ENCODE results near the gene ZNF710.

The ZNF710 gene

DNA sequence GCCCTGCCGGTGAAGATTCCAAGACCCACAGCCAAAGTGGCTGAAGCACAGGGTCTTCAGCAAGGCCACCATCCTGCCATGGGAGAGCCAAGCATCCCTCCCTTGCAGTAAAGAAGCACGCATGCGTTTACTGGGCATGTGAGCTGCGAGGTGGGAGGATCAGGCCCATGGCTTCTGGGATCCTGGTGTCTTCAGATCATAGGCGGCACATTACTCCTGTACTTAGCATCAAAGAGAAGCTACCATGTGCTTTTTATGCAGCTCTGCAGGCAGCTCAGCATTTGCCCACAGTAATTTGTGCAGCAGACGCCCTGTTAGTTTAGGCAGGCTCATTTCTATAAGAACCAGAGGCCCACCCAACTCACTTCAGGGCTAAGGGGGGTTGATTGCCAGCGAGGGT, 55.4 kb downstream of the ZNF710 start:
- no peak for DNase-seq (ENCODE audit: low spot score)
- Histone ChIP-seq H3K27me3 (ENCODE audit: control insufficient read depth in 3 of 3, insufficient read depth in 3 of 3, low read depth in 1 of 3, low read length in 3 of 3) (no peaks in the 10 kb centered on the region), H3K9ac (ENCODE audit: low read depth, low read length, poor library complexity) (no peak overlapping the region), H2AK5ac (ENCODE audit: low read depth, low read length) (peak overlapping the region; percentile 11), H3K23ac (ENCODE audit: low read depth, low read length, poor library complexity) (no peak overlapping the region), H3K4me1 (ENCODE audit: control insufficient read depth in 2 of 2, insufficient read depth in 1 of 2, low read depth in 1 of 2, low read length in 2 of 2) (peaks cover 23 to 36% of the 10 kb centered on the region in 2 donors), H3K9me3 (replicated peaks in 1 of 2; ENCODE audit: control insufficient read depth in 2 of 2, insufficient read depth in 1 of 2, low read depth in 1 of 2, low read length in 2 of 2) (peaks cover 0 to 3% of the 10 kb centered on the region in 2 donors), H3K4me2 (ENCODE audit: insufficient read depth, low read length, poor library complexity, severe bottlenecking) (no peak overlapping the region), H3K4ac (ENCODE audit: low read length) (no peak overlapping the region), H2BK12ac (ENCODE audit: low read length) (no peak overlapping the region), H3K14ac (ENCODE audit: low read length) (no peak overlapping the region), H2BK5ac (ENCODE audit: low read length) (peak overlapping the region; percentile 31), H3K36me3 (replicated peaks in 1 of 2; ENCODE audit: control insufficient read depth in 2 of 2, insufficient read depth in 2 of 2, low read length in 2 of 2) (no peaks in the 10 kb centered on the region), H3K27ac (replicated peaks; ENCODE audit: low read length) (no peak overlapping the region), H3K18ac (ENCODE audit: low read length) (peak overlapping the region; percentile 2), H3K4me3 (ENCODE audit: low read length in 2 of 2) (no peak overlapping the region), H2BK15ac (ENCODE audit: low read length) (no peak overlapping the region), H4K91ac (ENCODE audit: low read depth, low read length, poor library complexity) (no peak overlapping the region), H2BK120ac (ENCODE audit: low read depth, low read length) (no peak overlapping the region), H3K79me1 (ENCODE audit: low read depth, low read length) (peaks cover 17% of the 10 kb centered on the region), H4K8ac (ENCODE audit: low read depth, low read length) (no peak overlapping the region), H2AFZ (ENCODE audit: low read length) (no peak overlapping the region)
- no CpG with 5 or more reads among the region's 7 CpGs for WGBS, 2 donors (ENCODE audit: extremely low coverage in 2 of 2, insufficient read length in 2 of 2, insufficient replicate concordance in 1 of 2)

- peaks cover 0 to 3% of the 10 kb centered on the region in 2 donors for H3K9me3 ChIP-seq (replicated peaks in 1 of 2; ENCODE audit: control insufficient read depth in 2 of 2, insufficient read depth in 1 of 2, low read depth in 1 of 2, low read length in 2 of 2)
- no peak overlapping the region for H3K27ac ChIP-seq (replicated peaks; ENCODE audit: low read length)
- no peak overlapping the region for H2BK120ac ChIP-seq (ENCODE audit: low read depth, low read length)
- no peak overlapping the region for H3K9ac ChIP-seq (ENCODE audit: low read depth, low read length, poor library complexity)
- H2BK12ac ChIP-seq (ENCODE audit: low read length) = no peak overlapping the region
- H3K23ac ChIP-seq (ENCODE audit: low read depth, low read length, poor library complexity) = no peak overlapping the region
- H3K27me3 ChIP-seq (ENCODE audit: control insufficient read depth in 3 of 3, insufficient read depth in 3 of 3, low read depth in 1 of 3, low read length in 3 of 3) = no peaks in the 10 kb centered on the region
- H3K4me1 ChIP-seq (ENCODE audit: control insufficient read depth in 2 of 2, insufficient read depth in 1 of 2, low read depth in 1 of 2, low read length in 2 of 2) = peaks cover 40 to 41% of the 10 kb centered on the region in 2 donors
- H2AFZ ChIP-seq (ENCODE audit: low read length) = no peak overlapping the region
- peaks cover 21% of the 10 kb centered on the region for H3K79me1 ChIP-seq (ENCODE audit: low read depth, low read length)
- no CpG with 5 or more reads among the region's 4 CpGs for WGBS, 2 donors (ENCODE audit: extremely low coverage in 2 of 2, insufficient read length in 2 of 2, insufficient replicate concordance in 1 of 2)
- no peak overlapping the region for H3K4me3 ChIP-seq (ENCODE audit: low read length in 2 of 2)
- no peak overlapping the region for H2BK5ac ChIP-seq (ENCODE audit: low read length)
- H3K4me2 ChIP-seq (ENCODE audit: insufficient read depth, low read length, poor library complexity, severe bottlenecking) = no peak overlapping the region
- no peak overlapping the region for H2AK5ac ChIP-seq (ENCODE audit: low read depth, low read length)
- H3K36me3 ChIP-seq (replicated peaks in 1 of 2; ENCODE audit: control insufficient read depth in 2 of 2, insufficient read depth in 2 of 2, low read length in 2 of 2) = no peaks in the 10 kb centered on the region
- H3K18ac ChIP-seq (ENCODE audit: low read length) = peak overlapping the region; percentile 11
- no peak overlapping the region for H3K14ac ChIP-seq (ENCODE audit: low read length)
- H2BK15ac ChIP-seq (ENCODE audit: low read length) = no peak overlapping the region
- no peak for DNase-seq (ENCODE audit: low spot score)
- no peak overlapping the region for H3K4ac ChIP-seq (ENCODE audit: low read length)
- no peak overlapping the region for H4K8ac ChIP-seq (ENCODE audit: low read depth, low read length)
- H4K91ac ChIP-seq (ENCODE audit: low read depth, low read length, poor library complexity) = no peak overlapping the region
Observed at GRCh38 chr15:90058308-90058707, 57.2 kb downstream of the ZNF710 start.

DNA sequence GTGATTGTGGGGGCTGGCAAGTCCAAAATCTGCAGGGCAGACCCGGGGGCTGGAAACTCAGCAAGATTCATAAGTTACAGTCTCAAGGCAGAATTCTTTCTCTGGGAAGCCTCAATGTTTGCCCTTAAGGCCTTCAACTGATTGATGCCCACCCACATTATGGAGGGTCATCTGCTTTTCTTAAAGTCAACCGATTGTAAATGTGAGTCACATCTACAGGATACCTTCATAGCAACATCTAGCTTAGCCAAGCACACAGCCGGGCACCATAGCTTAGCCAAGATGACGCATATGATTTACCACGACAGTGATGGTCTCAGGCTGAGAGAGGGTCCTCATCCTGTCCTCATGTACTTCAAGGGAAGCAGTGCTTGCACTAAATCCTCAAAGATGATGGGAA, 57.7 kb downstream of the ZNF710 start:
- Histone ChIP-seq H4K8ac (ENCODE audit: low read depth, low read length) (no peak overlapping the region), H3K4ac (ENCODE audit: low read length) (no peak overlapping the region), H3K14ac (ENCODE audit: low read length) (no peak overlapping the region), H3K4me1 (ENCODE audit: control insufficient read depth in 2 of 2, insufficient read depth in 1 of 2, low read depth in 1 of 2, low read length in 2 of 2) (peaks cover 40 to 42% of the 10 kb centered on the region in 2 donors), H3K4me3 (ENCODE audit: low read length in 2 of 2) (no peak overlapping the region), H2AFZ (ENCODE audit: low read length) (no peak overlapping the region), H3K36me3 (replicated peaks in 1 of 2; ENCODE audit: control insufficient read depth in 2 of 2, insufficient read depth in 2 of 2, low read length in 2 of 2) (no peaks in the 10 kb centered on the region), H3K27me3 (ENCODE audit: control insufficient read depth in 3 of 3, insufficient read depth in 3 of 3, low read depth in 1 of 3, low read length in 3 of 3) (no peaks in the 10 kb centered on the region), H4K91ac (ENCODE audit: low read depth, low read length, poor library complexity) (no peak overlapping the region), H3K23ac (ENCODE audit: low read depth, low read length, poor library complexity) (no peak overlapping the region), H2BK15ac (ENCODE audit: low read length) (peak overlapping the region; percentile 35), H3K9me3 (replicated peaks in 1 of 2; ENCODE audit: control insufficient read depth in 2 of 2, insufficient read depth in 1 of 2, low read depth in 1 of 2, low read length in 2 of 2) (peaks cover 0 to 3% of the 10 kb centered on the region in 2 donors), H2BK5ac (ENCODE audit: low read length) (peak overlapping the region; percentile 40), H3K9ac (ENCODE audit: low read depth, low read length, poor library complexity) (peak overlapping the region; percentile 36), H3K4me2 (ENCODE audit: insufficient read depth, low read length, poor library complexity, severe bottlenecking) (no peak overlapping the region), H3K79me1 (ENCODE audit: low read depth, low read length) (peaks cover 21% of the 10 kb centered on the region), H2AK5ac (ENCODE audit: low read depth, low read length) (no peak overlapping the region), H3K18ac (ENCODE audit: low read length) (peak overlapping the region; percentile 23), H2BK120ac (ENCODE audit: low read depth, low read length) (no peak overlapping the region), H3K27ac (replicated peaks; ENCODE audit: low read length) (no peak overlapping the region), H2BK12ac (ENCODE audit: low read length) (no peak overlapping the region)
- WGBS, 2 donors (ENCODE audit: extremely low coverage in 2 of 2, insufficient read length in 2 of 2, insufficient replicate concordance in 1 of 2) = no CpG with 5 or more reads among the region's 5 CpGs
- no peak for DNase-seq (ENCODE audit: low spot score)

- Histone ChIP-seq H3K4me3 (ENCODE audit: low read length in 2 of 2) (no peak overlapping the region), H2BK120ac (ENCODE audit: low read depth, low read length) (peak overlapping the region; percentile 32), H3K4me2 (ENCODE audit: insufficient read depth, low read length, poor library complexity, severe bottlenecking) (no peak overlapping the region), H3K4me1 (ENCODE audit: control insufficient read depth in 2 of 2, insufficient read depth in 1 of 2, low read depth in 1 of 2, low read length in 2 of 2) (peaks cover 37 to 40% of the 10 kb centered on the region in 2 donors), H3K14ac (ENCODE audit: low read length) (no peak overlapping the region), H4K8ac (ENCODE audit: low read depth, low read length) (no peak overlapping the region), H2BK5ac (ENCODE audit: low read length) (peak overlapping the region; percentile 40), H2AFZ (ENCODE audit: low read length) (no peak overlapping the region), H3K4ac (ENCODE audit: low read length) (no peak overlapping the region), H4K91ac (ENCODE audit: low read depth, low read length, poor library complexity) (peak overlapping the region; percentile 77), H3K23ac (ENCODE audit: low read depth, low read length, poor library complexity) (peak overlapping the region; percentile 14), H3K9me3 (replicated peaks in 1 of 2; ENCODE audit: control insufficient read depth in 2 of 2, insufficient read depth in 1 of 2, low read depth in 1 of 2, low read length in 2 of 2) (peaks cover 0 to 3% of the 10 kb centered on the region in 2 donors), H3K79me1 (ENCODE audit: low read depth, low read length) (peaks cover 21% of the 10 kb centered on the region), H3K27me3 (ENCODE audit: control insufficient read depth in 3 of 3, insufficient read depth in 3 of 3, low read depth in 1 of 3, low read length in 3 of 3) (no peaks in the 10 kb centered on the region), H2BK15ac (ENCODE audit: low read length) (peak overlapping the region; percentile 35), H2BK12ac (ENCODE audit: low read length) (no peak overlapping the region), H3K27ac (replicated peaks; ENCODE audit: low read length) (peak overlapping the region; percentile 32), H2AK5ac (ENCODE audit: low read depth, low read length) (peak overlapping the region; percentile 2), H3K36me3 (replicated peaks in 1 of 2; ENCODE audit: control insufficient read depth in 2 of 2, insufficient read depth in 2 of 2, low read length in 2 of 2) (no peaks in the 10 kb centered on the region), H3K18ac (ENCODE audit: low read length) (peak overlapping the region; percentile 23), H3K9ac (ENCODE audit: low read depth, low read length, poor library complexity) (peak overlapping the region; percentile 36)
- no peak for DNase-seq (ENCODE audit: low spot score)
- no CpG with 5 or more reads among the region's 21 CpGs for WGBS, 2 donors (ENCODE audit: extremely low coverage in 2 of 2, insufficient read length in 2 of 2, insufficient replicate concordance in 1 of 2)
Observed at GRCh38 chr15:90059208-90059985, 58.3 kb downstream of the ZNF710 start.

All from neuronal stem cell (in vitro differentiated cells).